Middle frontal gyrus (tissue), 1 donor: Measurements from ENCODE around the gene NPIPA8.
"Not testable (repeated sequence)": the region's sequence is repeated elsewhere in the genome, so short reads cannot be mapped to it uniquely, and the experiment has no call there.

Source experiments
- DNase-seq: peaks from one replicate; pipeline ENCODE4 v3.0.0-alpha.2; 2015; ENCODE audit warnings: low spot score; ENCODE audit errors: extremely low spot score

Gene NPIPA8

GRCh38 chr16:18280319-18280718 lies 56.2 kb downstream of the NPIPA8 start:
- not testable (repeated sequence) for DNase-seq

- DNase-seq: not testable (repeated sequence)
Measured at GRCh38 chr16:18276756-18277155, 59.8 kb downstream of the NPIPA8 start.

- not testable (repeated sequence) for DNase-seq
Measured at GRCh38 chr16:18270171-18270570, 66.4 kb downstream of the NPIPA8 start.
